ENCODE measurements around the gene ASPRV1.

Gene ASPRV1

GRCh38 chr2:69911985-69912563, 49.4 kb downstream of the ASPRV1 start:
- peak; percentile 82 for FAIRE-seq

More at GRCh38 chr2:69911985-69912563, 49.4 kb downstream of the ASPRV1 start:
- no peak for TF ChIP-seq POLR2A (IDR thresholded peaks at IDR 0.05; ENCODE audit: low read depth, low read length)
- no peak for TF ChIP-seq TAF1 (IDR thresholded peaks at IDR 0.05; ENCODE audit: borderline replicate concordance, low read depth, low read length)
- no peak for TF ChIP-seq POLR2AphosphoS5 (IDR thresholded peaks at IDR 0.05; ENCODE audit: low read depth, low read length)
- no peak for DNase-seq (ENCODE audit: insufficient read length)

Data from GM12892 (cell line).